ENCODE measurements around the gene CSAD.
"Not testable (repeated sequence)": the region's sequence is repeated elsewhere in the genome, so short reads cannot be mapped to it uniquely, and the experiment has no call there.

The CSAD gene

GRCh38 chr12:53218551-53219291, 38.0 kb upstream of the CSAD start:
- no peak for DNase-seq

GRCh38 chr12:53217931-53218307, 37.2 kb upstream of the CSAD start:
- no peak for DNase-seq

GRCh38 chr12:53217051-53217930, 36.6 kb upstream of the CSAD start:
- peak; percentile 36 for DNase-seq

DNA sequence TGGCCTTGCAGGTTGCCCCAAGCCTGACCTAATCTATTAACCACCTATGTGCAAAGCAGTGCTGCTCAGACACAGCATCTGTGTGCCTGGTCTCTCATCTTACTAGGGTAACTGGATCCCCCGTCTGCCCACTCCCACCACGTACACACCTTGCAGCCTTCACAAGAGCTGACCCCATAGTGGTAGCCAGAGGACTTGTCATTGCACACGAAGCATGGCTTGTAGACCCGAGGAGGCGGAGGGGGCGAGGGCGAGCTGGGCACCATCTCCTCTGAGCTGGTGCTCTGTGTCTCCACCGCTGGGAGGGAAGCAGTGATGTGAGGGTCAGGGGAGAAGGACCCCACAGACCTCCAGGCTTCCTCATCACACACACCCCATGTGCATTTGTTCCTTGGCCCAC, 34.8 kb upstream of the CSAD start:
- no peak for DNase-seq

GRCh38 chr12:53214687-53215455, 34.1 kb upstream of the CSAD start:
- DNase-seq = no peak

DNA sequence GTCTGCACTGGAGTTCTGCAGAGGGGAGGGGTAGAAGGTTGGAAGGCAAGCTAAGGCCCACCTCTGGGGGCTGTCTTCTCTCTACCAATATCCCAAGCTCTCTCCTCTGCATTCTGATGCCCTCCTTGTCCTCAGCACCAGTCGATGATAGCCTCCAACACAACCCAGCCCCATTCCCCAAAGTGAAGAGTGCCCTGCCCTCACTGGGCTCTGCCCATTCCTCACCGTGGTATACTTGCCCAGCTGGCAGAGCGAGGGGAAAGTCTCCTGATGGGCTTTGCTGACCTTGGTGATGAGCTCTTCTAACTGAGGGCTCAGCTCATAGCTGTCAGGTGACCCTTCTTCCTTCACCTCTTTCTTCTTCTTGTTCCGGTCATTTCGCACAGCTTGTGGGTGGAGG, 33.5 kb upstream of the CSAD start:
- no peak for DNase-seq

DNA sequence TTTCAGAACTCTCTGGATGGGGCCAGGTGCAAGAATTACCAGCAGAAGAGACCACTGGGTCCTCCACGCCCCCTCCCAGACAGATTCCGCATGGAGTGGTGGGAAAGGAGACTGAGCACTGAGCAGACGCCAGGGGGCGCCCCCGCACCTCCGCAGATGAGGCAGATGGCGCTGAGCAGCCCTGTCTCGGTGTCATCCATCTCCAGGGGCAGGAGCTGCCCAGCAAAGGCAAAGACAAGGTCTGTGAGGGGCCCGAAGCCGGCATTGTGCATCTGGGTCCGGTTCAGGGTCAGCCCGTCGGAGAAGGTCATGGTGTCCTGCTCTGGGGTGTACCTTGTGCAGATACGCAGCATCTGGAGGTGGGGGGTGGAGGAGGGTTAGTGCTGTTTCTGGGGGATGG, 32.6 kb upstream of the CSAD start:
- peak; percentile 73 to 88 for DNase-seq

GRCh38 chr12:53212931-53213330, 32.2 kb upstream of the CSAD start:
- no peak for DNase-seq

DNA sequence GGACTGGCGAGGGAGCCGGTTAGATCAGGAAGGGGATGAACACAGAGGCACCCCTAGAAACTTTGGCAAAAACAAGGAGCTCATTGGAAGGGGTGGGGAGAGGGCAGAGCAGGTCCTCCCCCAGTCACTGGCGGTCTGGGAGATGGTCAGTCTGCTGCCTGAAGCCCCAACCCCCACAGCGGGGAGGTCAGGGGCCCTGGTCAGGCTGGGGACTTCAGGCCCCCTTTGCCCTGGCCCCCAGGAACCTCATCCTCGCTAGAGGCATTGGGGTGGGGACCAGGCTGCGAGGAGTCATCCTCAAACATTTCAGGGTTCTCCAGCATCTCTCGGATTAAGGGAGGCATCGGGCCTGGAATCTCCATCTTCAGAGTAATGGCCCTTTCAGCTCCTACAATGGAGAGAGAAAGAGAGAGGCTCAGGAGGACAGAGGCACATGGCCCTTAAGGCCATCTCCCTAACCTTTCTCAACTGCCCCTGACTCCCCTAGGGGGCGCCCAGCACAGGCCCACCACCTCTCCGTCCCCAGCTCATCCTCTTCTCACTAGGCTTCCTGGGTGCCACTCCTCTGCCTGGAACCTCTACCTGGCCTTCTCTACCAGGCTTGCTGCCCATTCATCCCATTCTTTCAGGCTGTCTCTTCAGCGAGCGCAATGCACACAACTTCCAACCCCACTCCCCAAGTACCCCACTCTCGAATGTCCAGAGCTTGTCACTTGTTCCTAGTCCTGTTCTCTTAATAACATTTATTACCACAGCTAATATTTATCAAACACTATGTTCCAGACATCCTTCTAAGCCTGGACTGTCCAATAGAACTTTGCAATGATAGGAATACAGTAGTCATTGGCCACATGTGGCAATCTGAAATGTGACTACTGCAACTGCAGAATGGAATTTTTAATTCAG, 31.0 kb upstream of the CSAD start:
- no peak for DNase-seq

DNA sequence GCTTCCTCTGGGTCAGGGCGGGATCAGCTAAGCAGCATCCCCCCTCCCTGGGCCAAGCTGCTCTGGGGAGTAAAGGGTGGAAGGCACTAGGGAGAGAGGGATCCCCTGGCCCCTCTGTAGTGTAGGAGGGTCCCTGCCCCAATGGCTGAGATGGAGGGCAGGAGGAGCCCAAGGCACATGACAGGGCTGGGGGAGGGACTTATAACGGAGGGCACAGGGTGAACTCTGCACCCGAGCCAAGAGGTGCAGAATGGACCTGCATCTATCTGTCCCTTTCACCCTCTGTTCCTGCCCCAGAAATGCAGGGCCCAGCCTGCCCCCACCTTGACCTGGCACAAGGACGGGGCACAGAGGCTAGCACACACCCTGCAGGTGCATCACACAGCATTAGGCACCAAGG, 30.1 kb upstream of the CSAD start:
- no peak for DNase-seq

- peak in 1 of 2 experiments; percentile 35 for DNase-seq
Measured at GRCh38 chr12:53208877-53209463, 28.2 kb upstream of the CSAD start.

GRCh38 chr12:53208435-53208834, 27.7 kb upstream of the CSAD start:
- DNase-seq = no peak

DNA sequence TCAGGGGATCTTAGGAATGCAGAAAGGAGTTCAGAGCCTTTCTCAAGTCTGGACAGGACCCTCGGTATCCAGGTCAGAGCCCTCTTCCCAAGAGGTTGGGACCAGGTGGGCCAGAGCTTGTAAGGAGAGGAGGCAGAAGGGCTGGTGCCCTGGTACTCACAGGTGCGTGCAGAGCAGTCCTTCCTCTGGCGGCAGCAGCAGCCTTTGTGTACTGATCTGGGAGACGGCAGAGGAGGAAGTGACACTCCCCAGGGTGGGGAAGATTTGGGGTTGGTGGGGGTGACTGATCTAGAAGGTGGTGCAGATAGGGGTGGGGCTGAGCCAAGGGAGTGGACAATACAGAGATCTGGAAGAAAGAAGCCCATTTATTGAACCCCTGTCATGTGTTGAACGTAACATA, 26.3 kb upstream of the CSAD start, which contains the start of gene ITGB7:
ITGB7 (minus strand) TSS at position 210 of the 400 bp plus-strand sequence. CDS start 6,808 bp downstream, outside the sequence.
- DNase-seq = peak; percentile 44 to 62

DNA sequence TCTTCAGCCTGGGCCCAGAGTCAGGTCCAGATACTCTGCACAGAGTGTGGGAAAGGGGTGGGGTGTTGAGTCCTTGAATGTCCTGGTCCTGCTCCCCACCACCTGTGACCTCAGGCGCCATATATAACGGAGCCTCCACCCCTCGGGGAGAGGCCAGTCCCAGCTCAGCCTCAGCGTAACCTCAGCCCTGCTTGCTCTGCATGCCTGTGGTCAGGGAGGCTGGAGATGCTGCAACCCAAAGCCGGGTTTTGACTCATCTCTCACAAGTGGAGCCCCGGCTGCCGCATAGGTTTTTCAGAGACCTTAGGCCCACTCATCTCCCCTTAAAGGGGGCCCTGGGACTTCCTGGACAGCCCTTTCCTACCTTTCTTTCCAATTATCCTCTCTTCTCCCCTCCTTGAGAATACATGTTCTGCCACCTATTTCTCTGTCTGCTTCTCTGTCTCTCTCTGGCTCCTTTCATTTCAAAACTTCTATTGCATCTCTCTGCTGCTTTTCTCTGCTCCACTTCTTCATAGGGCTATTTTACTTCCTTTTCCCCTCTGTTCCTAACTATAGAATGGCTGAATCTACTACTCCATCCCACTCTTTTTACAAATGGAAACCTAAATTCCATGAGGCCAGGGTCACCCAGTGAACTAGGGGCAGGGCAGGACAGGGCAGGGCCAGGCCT, 25.2 kb upstream of the CSAD start:
- DNase-seq = peak; percentile 41 to 46

- DNase-seq = no peak
Measured at GRCh38 chr12:53204351-53204750, 23.6 kb upstream of the CSAD start.

- DNase-seq = not testable (repeated sequence)
Measured at GRCh38 chr12:53202316-53202715, 21.6 kb upstream of the CSAD start.

DNA sequence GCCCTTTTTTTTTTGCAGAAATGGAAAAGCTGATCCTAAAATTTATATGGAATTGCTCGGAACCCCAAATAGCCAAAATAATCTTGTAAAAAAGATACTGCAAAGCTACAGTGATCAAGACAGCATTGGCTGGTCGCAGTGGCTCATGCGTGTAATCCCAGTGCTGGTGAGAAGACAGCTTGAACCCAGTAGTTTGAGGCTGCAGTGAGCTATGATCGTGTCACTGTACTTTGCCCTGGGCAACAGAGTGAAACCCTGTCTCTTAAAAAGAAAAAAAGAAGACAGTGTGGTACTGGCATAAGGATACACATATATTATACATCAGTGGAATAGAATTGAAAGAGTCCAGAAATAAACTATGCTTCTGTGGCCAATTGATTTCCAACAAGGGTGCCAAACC, 20.9 kb upstream of the CSAD start:
- DNase-seq = no peak

GRCh38 chr12:53201177-53201541, 20.4 kb upstream of the CSAD start:
- no peak for DNase-seq

GRCh38 chr12:53200458-53201176, 19.9 kb upstream of the CSAD start:
- DNase-seq = no peak

GRCh38 chr12:53200107-53200457, 19.4 kb upstream of the CSAD start:
- no peak for DNase-seq

DNA sequence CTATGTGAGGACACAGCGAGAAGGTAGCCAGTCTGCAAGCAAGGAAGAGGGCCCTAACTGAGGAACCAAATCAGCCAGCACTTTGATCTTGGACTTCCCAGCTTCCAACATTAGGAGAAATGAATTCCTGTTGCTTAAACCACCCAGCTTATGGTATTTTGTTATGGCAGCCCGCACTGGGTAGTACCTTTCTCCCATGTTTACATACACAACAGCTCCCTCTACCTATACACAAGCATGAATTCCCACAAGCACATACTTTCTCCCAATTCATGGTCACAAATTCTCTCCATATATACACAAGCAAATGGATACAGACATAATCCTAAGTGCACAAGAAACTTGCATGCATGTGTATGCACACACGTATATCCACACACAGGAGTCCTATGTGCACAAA, 19.0 kb upstream of the CSAD start:
- DNase-seq = no peak

Measured in stimulated activated CD4-positive, alpha-beta T cell treated with anti-CD3 and anti-CD28 coated beads, Interleukin-4, amount 100 ng/mL, for 4 hours (primary cell).